ENCODE data around the gene SIM2. TPM values are rescaled to one million over a fixed set of nuclear protein-coding genes. Genes with fewer than 3 reads are reported as not detected.
"Not testable (repeated sequence)": the region's sequence is repeated elsewhere in the genome, so short reads cannot be mapped to it uniquely, and the experiment has no call there.

Gene SIM2, protein sequence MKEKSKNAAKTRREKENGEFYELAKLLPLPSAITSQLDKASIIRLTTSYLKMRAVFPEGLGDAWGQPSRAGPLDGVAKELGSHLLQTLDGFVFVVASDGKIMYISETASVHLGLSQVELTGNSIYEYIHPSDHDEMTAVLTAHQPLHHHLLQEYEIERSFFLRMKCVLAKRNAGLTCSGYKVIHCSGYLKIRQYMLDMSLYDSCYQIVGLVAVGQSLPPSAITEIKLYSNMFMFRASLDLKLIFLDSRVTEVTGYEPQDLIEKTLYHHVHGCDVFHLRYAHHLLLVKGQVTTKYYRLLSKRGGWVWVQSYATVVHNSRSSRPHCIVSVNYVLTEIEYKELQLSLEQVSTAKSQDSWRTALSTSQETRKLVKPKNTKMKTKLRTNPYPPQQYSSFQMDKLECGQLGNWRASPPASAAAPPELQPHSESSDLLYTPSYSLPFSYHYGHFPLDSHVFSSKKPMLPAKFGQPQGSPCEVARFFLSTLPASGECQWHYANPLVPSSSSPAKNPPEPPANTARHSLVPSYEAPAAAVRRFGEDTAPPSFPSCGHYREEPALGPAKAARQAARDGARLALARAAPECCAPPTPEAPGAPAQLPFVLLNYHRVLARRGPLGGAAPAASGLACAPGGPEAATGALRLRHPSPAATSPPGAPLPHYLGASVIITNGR
- total RNA-seq (under 1 TPM in 1 of 5 experiments, not detected in 4; 0.12 TPM), polyA plus RNA-seq (not detected), total RNA-seq (not detected)

GRCh38 chr21:36698981-36699545, at the start of gene SIM2:
Gene SIM2 (plus strand): TSS chr21:36699115. CDS start chr21:36699747, 632 bp downstream.
- Histone ChIP-seq H3K36me3 (ENCODE audit: control insufficient read depth in 2 of 3, insufficient read depth in 3 of 3, low read length in 3 of 3) (no peaks in the 10 kb centered on the region), H3K4me3 (ENCODE audit: low read length) (no peak within 1 kb of the TSS), H3K4me1 (ENCODE audit: control insufficient read depth in 2 of 2, insufficient read depth in 2 of 2, low read length in 2 of 2) (peaks cover 0 to 7% of the 10 kb centered on the region in 2 donors), H3K9me3 (ENCODE audit: control insufficient read depth in 2 of 3, low read length in 3 of 3) (no peaks in the 10 kb centered on the region), H3K27me3 (ENCODE audit: control insufficient read depth in 2 of 2, insufficient read depth in 2 of 2, low read length in 2 of 2) (peaks cover 0 to 60% of the 10 kb centered on the region in 2 donors), H3K27ac (ENCODE audit: low read depth, low read length) (no peak within 1 kb of the TSS)
- intact Hi-C loops (cut with micrococcal nuclease), result no loop called here
- H3K27me3 Mint-ChIP-seq, result peaks cover 59 to 81% (median 69%) of the 10 kb centered on the region in 5 donors
- H3K36me3 Mint-ChIP-seq, result peaks cover 0 to 6% (median 0%) of the 10 kb centered on the region in 5 donors
- peak within 1 kb of the TSS; percentile 23 to 81 (median 78) for H3K4me3 Mint-ChIP-seq
- ChIA-PET POLR2A (no interaction called here), CTCF (no interaction called here)
- H3K9me3 Mint-ChIP-seq, result peaks cover 0 to 5% (median 0%) of the 10 kb centered on the region in 11 donors
- DNase-seq (peak in 1 of 9 donors; percentile 20), ATAC-seq (no peak)
- H3K27ac Mint-ChIP-seq, result no peak within 1 kb of the TSS
- H3K4me1 Mint-ChIP-seq, result peaks cover 11 to 37% (median 27%) of the 10 kb centered on the region in 7 donors

- DNase-seq (no peak), ATAC-seq (no peak)
- intact Hi-C loops (cut with micrococcal nuclease), result no loop called here
- Histone ChIP-seq H3K36me3 (ENCODE audit: control insufficient read depth in 2 of 3, insufficient read depth in 3 of 3, low read length in 3 of 3) (no peaks in the 10 kb centered on the region), H3K27me3 (ENCODE audit: control insufficient read depth in 2 of 2, insufficient read depth in 2 of 2, low read length in 2 of 2) (no peaks in the 10 kb centered on the region), H3K27ac (ENCODE audit: low read depth, low read length) (no peak overlapping the region), H3K9me3 (ENCODE audit: control insufficient read depth in 2 of 3, low read length in 3 of 3) (no peaks in the 10 kb centered on the region), H3K4me3 (ENCODE audit: low read length) (no peak overlapping the region), H3K4me1 (ENCODE audit: control insufficient read depth in 2 of 2, insufficient read depth in 2 of 2, low read length in 2 of 2) (no peaks in the 10 kb centered on the region)
- H3K27me3 Mint-ChIP-seq, result peaks cover 0 to 27% (median 15%) of the 10 kb centered on the region in 5 donors
- H3K27ac Mint-ChIP-seq, result no peak overlapping the region
- ChIA-PET CTCF (no interaction called here), POLR2A (no interaction called here)
- no peak overlapping the region for H3K4me3 Mint-ChIP-seq
- H3K9me3 Mint-ChIP-seq, result peaks cover 0 to 5% (median 0%) of the 10 kb centered on the region in 11 donors
- no peaks in the 10 kb centered on the region for H3K36me3 Mint-ChIP-seq
- no peaks in the 10 kb centered on the region for H3K4me1 Mint-ChIP-seq
Observed at GRCh38 chr21:36654324-36654723, 44.6 kb upstream of the SIM2 start.

DNA sequence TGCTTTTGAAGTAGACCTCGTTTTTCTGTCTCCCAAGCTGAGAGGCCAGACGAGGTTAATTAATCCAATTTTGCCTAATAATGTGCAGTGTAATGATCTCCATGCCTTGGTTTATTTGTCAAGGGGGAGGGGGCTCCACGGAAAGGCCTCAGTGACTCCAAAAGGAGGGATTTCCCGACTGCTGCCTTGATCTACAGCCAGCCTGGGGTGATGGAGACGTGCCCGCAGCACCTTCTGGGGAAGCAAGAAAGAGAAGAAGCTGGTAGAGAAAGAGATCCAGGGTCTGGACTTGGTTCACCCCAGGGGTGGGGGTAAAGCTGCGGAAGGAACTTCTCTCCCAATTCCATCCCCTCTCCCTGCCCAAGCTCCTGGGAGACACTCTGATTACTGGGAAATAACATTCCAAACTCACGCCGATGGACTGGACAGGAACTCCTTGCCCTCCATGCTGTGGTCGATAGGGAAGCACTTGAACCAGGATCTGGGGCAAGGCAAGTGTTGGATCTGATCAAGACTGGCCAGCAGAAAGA, 44.1 kb upstream of the SIM2 start:
- no peaks in the 10 kb centered on the region for H3K4me1 Mint-ChIP-seq
- ATAC-seq (no peak), DNase-seq (no peak)
- peaks cover 0 to 5% (median 0%) of the 10 kb centered on the region in 11 donors for H3K9me3 Mint-ChIP-seq
- no peak overlapping the region for H3K4me3 Mint-ChIP-seq
- POLR2A ChIA-PET, result no interaction called here
- peaks cover 0 to 29% (median 15%) of the 10 kb centered on the region in 5 donors for H3K27me3 Mint-ChIP-seq
- no peak overlapping the region for H3K27ac ChIP-seq (ENCODE audit: low read depth, low read length)
- H3K36me3 ChIP-seq (ENCODE audit: control insufficient read depth in 2 of 3, insufficient read depth in 3 of 3, low read length in 3 of 3), result no peaks in the 10 kb centered on the region
- no peaks in the 10 kb centered on the region for H3K36me3 Mint-ChIP-seq
- CTCF ChIA-PET, result no interaction called here
- H3K27ac Mint-ChIP-seq, result no peak overlapping the region
- intact Hi-C loops (cut with micrococcal nuclease), result no loop called here
- H3K4me1 ChIP-seq (ENCODE audit: control insufficient read depth in 2 of 2, insufficient read depth in 2 of 2, low read length in 2 of 2), result no peaks in the 10 kb centered on the region
- no peak overlapping the region for H3K4me3 ChIP-seq (ENCODE audit: low read length)
- no peaks in the 10 kb centered on the region for H3K9me3 ChIP-seq (ENCODE audit: control insufficient read depth in 2 of 3, low read length in 3 of 3)
- no peaks in the 10 kb centered on the region for H3K27me3 ChIP-seq (ENCODE audit: control insufficient read depth in 2 of 2, insufficient read depth in 2 of 2, low read length in 2 of 2)

DNA sequence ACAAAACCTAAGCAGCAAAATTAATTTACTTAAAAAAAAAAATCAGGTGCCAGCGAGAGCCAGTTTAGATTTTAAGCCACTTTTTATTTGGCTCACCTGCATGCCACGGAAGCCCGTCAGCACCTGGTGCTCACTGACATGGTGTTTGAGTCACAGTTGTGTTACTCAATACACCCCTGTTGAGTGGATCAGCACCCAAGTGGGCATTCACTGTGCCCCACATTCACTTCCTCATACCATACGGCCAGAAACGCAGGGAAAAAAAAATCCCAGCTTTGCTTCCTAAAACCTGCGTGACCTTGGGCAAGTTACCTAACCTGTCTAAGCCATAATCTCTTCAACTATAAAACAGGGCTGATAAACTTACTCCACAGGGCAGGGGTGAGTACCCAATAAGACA, 42.8 kb upstream of the SIM2 start:
- H3K4me1 Mint-ChIP-seq, result no peaks in the 10 kb centered on the region
- ChIA-PET POLR2A (no interaction called here), CTCF (no interaction called here)
- H3K9me3 Mint-ChIP-seq, result peaks cover 0 to 7% (median 0%) of the 10 kb centered on the region in 11 donors
- H3K27me3 ChIP-seq (ENCODE audit: control insufficient read depth in 2 of 2, insufficient read depth in 2 of 2, low read length in 2 of 2), result no peaks in the 10 kb centered on the region
- no peaks in the 10 kb centered on the region for H3K9me3 ChIP-seq (ENCODE audit: control insufficient read depth in 2 of 3, low read length in 3 of 3)
- no peak overlapping the region for H3K4me3 ChIP-seq (ENCODE audit: low read length)
- H3K27ac Mint-ChIP-seq, result no peak overlapping the region
- H3K4me3 Mint-ChIP-seq, result no peak overlapping the region
- H3K36me3 ChIP-seq (ENCODE audit: control insufficient read depth in 2 of 3, insufficient read depth in 3 of 3, low read length in 3 of 3), result no peaks in the 10 kb centered on the region
- H3K27ac ChIP-seq (ENCODE audit: low read depth, low read length), result no peak overlapping the region
- DNase-seq, result no peak
- H3K36me3 Mint-ChIP-seq, result peaks cover 0 to 3% (median 0%) of the 10 kb centered on the region in 5 donors
- intact Hi-C loops (cut with micrococcal nuclease), result no loop called here
- H3K4me1 ChIP-seq (ENCODE audit: control insufficient read depth in 2 of 2, insufficient read depth in 2 of 2, low read length in 2 of 2), result no peaks in the 10 kb centered on the region
- no peak for ATAC-seq
- H3K27me3 Mint-ChIP-seq, result peaks cover 0 to 42% (median 26%) of the 10 kb centered on the region in 5 donors

DNA sequence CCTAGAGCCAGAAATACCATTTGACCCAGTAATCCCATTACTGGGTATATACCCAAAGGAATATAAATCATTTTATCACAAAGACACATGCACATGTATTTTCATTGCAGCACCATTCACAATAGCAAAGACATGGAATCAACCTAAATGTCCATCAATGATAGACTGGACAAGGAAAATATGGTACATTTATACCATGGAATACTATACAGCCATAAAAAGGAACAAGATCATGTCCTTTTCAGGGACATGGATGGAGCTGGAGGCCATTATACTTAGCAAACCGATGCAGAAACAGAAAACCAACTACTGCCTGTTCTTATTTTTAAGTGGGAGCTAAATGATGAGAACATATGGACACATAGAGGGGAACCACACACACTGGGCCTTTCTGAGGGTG, 41.6 kb upstream of the SIM2 start:
- H3K27me3 Mint-ChIP-seq, result peaks cover 6 to 48% (median 35%) of the 10 kb centered on the region in 5 donors
- H3K4me3 Mint-ChIP-seq, CTCF ChIA-PET: not testable (repeated sequence)

GRCh38 chr21:36657999-36658398, 40.9 kb upstream of the SIM2 start:
- Mint-ChIP-seq H3K27me3 (peaks cover 8 to 44% (median 36%) of the 10 kb centered on the region in 5 donors), H3K27ac (no peak overlapping the region), H3K4me1 (no peaks in the 10 kb centered on the region), H3K9me3 (peaks cover 0 to 4% (median 0%) of the 10 kb centered on the region in 11 donors), H3K4me3 (no peak overlapping the region), H3K36me3 (peaks cover 0 to 3% (median 0%) of the 10 kb centered on the region in 5 donors)
- ATAC-seq, result no peak
- intact Hi-C loops (cut with micrococcal nuclease), result no loop called here
- no peaks in the 10 kb centered on the region for H3K36me3 ChIP-seq (ENCODE audit: control insufficient read depth in 2 of 3, insufficient read depth in 3 of 3, low read length in 3 of 3)
- no peak for DNase-seq
- H3K4me3 ChIP-seq (ENCODE audit: low read length), result no peak overlapping the region
- H3K27me3 ChIP-seq (ENCODE audit: control insufficient read depth in 2 of 2, insufficient read depth in 2 of 2, low read length in 2 of 2), result no peaks in the 10 kb centered on the region
- no peaks in the 10 kb centered on the region for H3K4me1 ChIP-seq (ENCODE audit: control insufficient read depth in 2 of 2, insufficient read depth in 2 of 2, low read length in 2 of 2)
- no peaks in the 10 kb centered on the region for H3K9me3 ChIP-seq (ENCODE audit: control insufficient read depth in 2 of 3, low read length in 3 of 3)
- H3K27ac ChIP-seq (ENCODE audit: low read depth, low read length), result no peak overlapping the region
- CTCF ChIA-PET, result no interaction called here
- POLR2A ChIA-PET, result no interaction called here

More for the DNA sequence above, 41.6 kb upstream of the SIM2 start:
- DNase-seq; POLR2A ChIA-PET; H3K27ac Mint-ChIP-seq; H3K4me3 ChIP-seq (ENCODE audit: low read length); H3K4me1 Mint-ChIP-seq; ATAC-seq; intact Hi-C loops (cut with micrococcal nuclease); H3K27ac ChIP-seq (ENCODE audit: low read depth, low read length); H3K36me3 Mint-ChIP-seq; H3K4me1 ChIP-seq (ENCODE audit: control insufficient read depth in 2 of 2, insufficient read depth in 2 of 2, low read length in 2 of 2); H3K9me3 ChIP-seq (ENCODE audit: control insufficient read depth in 2 of 3, low read length in 3 of 3); H3K9me3 Mint-ChIP-seq; H3K27me3 ChIP-seq (ENCODE audit: control insufficient read depth in 2 of 2, insufficient read depth in 2 of 2, low read length in 2 of 2); H3K36me3 ChIP-seq (ENCODE audit: control insufficient read depth in 2 of 3, insufficient read depth in 3 of 3, low read length in 3 of 3): not testable (repeated sequence)
